Naive thymus-derived CD4-positive, alpha-beta T cell (primary cell): ENCODE data around the gene PYM1. TPM values are rescaled to one million over a fixed set of nuclear protein-coding genes. Genes with fewer than 3 reads are reported as not detected.

Experiments
- ATAC-seq: fragments of 150-1000 bp; cut with Tn5 transposase; 2 replicates; pipeline ENCODE4 v1.10.0; 2021; ENCODE audit warnings: mild to moderate bottlenecking, moderate library complexity
- CTCF ChIA-PET: fragments of 350-600 bp; sonication (Branson Sonifier 250); formaldehyde crosslinking; loops from one replicate; lab custom pipeline; 2021; ENCODE audit warnings: antibody characterized with exemption; lab: Charles Lee
- POLR2A ChIA-PET: fragments of 350-600 bp; sonication (Branson Sonifier 250); formaldehyde crosslinking; loops from one replicate; lab custom pipeline; 2021; ENCODE audit warnings: antibody characterized with exemption, inconsistent platforms; lab: Charles Lee
- DNase-seq, 9 donors: peaks; one replicate each; pipeline versions ENCODE4 v3.0.0 to v3.0.0-alpha.2; 2020 to 2022; ENCODE audit warnings: mixed read lengths in 1 of 9
- H3K27ac ChIP-seq: one replicate; pipeline ENCODE4 v1.7.0; 2013; ENCODE audit warnings: mild to moderate bottlenecking, low read depth, low read length, moderate library complexity
- H3K27me3 ChIP-seq, 2 donors: one replicate each; pipeline ENCODE4 v1.7.0; 2013; ENCODE audit warnings: low read length in 2 of 2, mild to moderate bottlenecking in 2 of 2, moderate library complexity in 2 of 2; ENCODE audit not compliant: control insufficient read depth in 2 of 2, insufficient read depth in 2 of 2
- H3K36me3 ChIP-seq, 3 experiments: 1 replicate in 2 of 3; 2 replicates in 1 of 3; pipeline ENCODE4 v1.7.0; 2013; ENCODE audit warnings: low read length in 3 of 3, mild to moderate bottlenecking in 3 of 3, moderate library complexity in 1 of 3; ENCODE audit not compliant: insufficient read depth in 3 of 3, control insufficient read depth in 2 of 3
- H3K4me1 ChIP-seq, 2 donors: one replicate each; pipeline ENCODE4 v1.7.0; 2013; ENCODE audit warnings: low read length in 2 of 2, mild to moderate bottlenecking in 2 of 2, moderate library complexity in 1 of 2; ENCODE audit not compliant: control insufficient read depth in 2 of 2, insufficient read depth in 2 of 2
- H3K4me3 ChIP-seq: 2 replicates; pipeline ENCODE4 v1.7.0; 2013; ENCODE audit warnings: mild to moderate bottlenecking, low read length
- H3K9me3 ChIP-seq, 3 experiments: 1 replicate in 2 of 3; 2 replicates in 1 of 3; pipeline ENCODE4 v1.7.0; 2013; ENCODE audit warnings: low read length in 3 of 3; ENCODE audit not compliant: control insufficient read depth in 2 of 3
- H3K27ac Mint-ChIP-seq, 9 donors: one replicate each; pipeline ENCODE4 v1.8.0; 2020 to 2022; ENCODE audit warnings: mixed read lengths in 9 of 9, mild to moderate bottlenecking in 8 of 9, moderate library complexity in 5 of 9, inconsistent platforms in 2 of 9
- H3K27me3 Mint-ChIP-seq, 5 donors: one replicate each; pipeline ENCODE4 v1.8.0; 2021 to 2022; ENCODE audit warnings: mixed read lengths in 5 of 5, mild to moderate bottlenecking in 1 of 5
- H3K36me3 Mint-ChIP-seq, 5 donors: one replicate each; pipeline ENCODE4 v1.8.0; 2020 to 2022; ENCODE audit warnings: mixed read lengths in 5 of 5, mild to moderate bottlenecking in 3 of 5, inconsistent platforms in 1 of 5
- H3K4me1 Mint-ChIP-seq, 7 donors: one replicate each; pipeline ENCODE4 v1.8.0; 2020 to 2022; ENCODE audit warnings: mixed read lengths in 7 of 7, mild to moderate bottlenecking in 3 of 7, inconsistent platforms in 1 of 7
- H3K4me3 Mint-ChIP-seq, 10 donors: one replicate each; pipeline ENCODE4 v1.8.0; 2020 to 2022; ENCODE audit warnings: mild to moderate bottlenecking in 10 of 10, mixed read lengths in 10 of 10, moderate library complexity in 6 of 10, inconsistent platforms in 2 of 10
- H3K9me3 Mint-ChIP-seq, 11 donors: one replicate each; pipeline ENCODE4 v1.8.0; 2020 to 2022; ENCODE audit warnings: mixed read lengths in 11 of 11, mild to moderate bottlenecking in 4 of 11, inconsistent platforms in 1 of 11, moderate library complexity in 1 of 11
- intact Hi-C, 2 donors: fragments of 100-400 bp; cut with micrococcal nuclease; formaldehyde crosslinking; loops; one replicate each; pipeline ENCODE4 v1.15.1; 2023
- polyA plus RNA-seq, 2 donors: library from polyadenylated mRNA; unstranded; fragments of 300-500 nt; fragmentation: Illumina TruSeq; gene quantifications; one replicate each; pipeline ENCODE4 v1.2.3, GENCODE V29; 2021
- total RNA-seq, 6 experiments: library from RNA in 5 of 6; stranded (reverse) in 5 of 6; gene quantifications; 1 replicate in 5 of 6; 2 replicates in 1 of 6; pipeline ENCODE4 v1.2.3 and lab custom pipeline; 2021 to 2026

The PYM1 gene
- total and polyA plus RNA-seq, 7 experiments from 2014 or later: 18.5 to 70.7 (median 35.9) TPM

- H3K4me1 Mint-ChIP-seq: peaks cover 47 to 94% (median 90%) of the 10 kb centered on the region in 7 donors
- peaks cover 17 to 76% (median 59%) of the 10 kb centered on the region in 5 donors for H3K36me3 Mint-ChIP-seq
- Histone ChIP-seq H3K9me3 (no peaks in the 10 kb centered on the region), H3K4me1 (peaks cover 3 to 43% of the 10 kb centered on the region in 2 donors), H3K27me3 (no peaks in the 10 kb centered on the region), H3K27ac (peak overlapping the region; percentile 64), H3K36me3 (peaks cover 47 to 97% (median 48%) of the 10 kb centered on the region in 3 experiments), H3K4me3 (no peak overlapping the region)
- DNase-seq: no peak
- intact Hi-C loops: no loop called here
- peak overlapping the region in 2 of 10 donors; percentile 14 to 28 for H3K4me3 Mint-ChIP-seq
- no peak for ATAC-seq
- peak overlapping the region; percentile 1 to 100 (median 92) for H3K27ac Mint-ChIP-seq
- CTCF ChIA-PET: interaction anchor here (2.1 to 5.0 kb wide), 2 partner anchors 11 to 124 kb away, joined by 4 to 43 read pairs; partner anchors contain the start of genes ORMDL2 and SARNP
- no peaks in the 10 kb centered on the region for H3K27me3 Mint-ChIP-seq
- no peaks in the 10 kb centered on the region for H3K9me3 Mint-ChIP-seq
- POLR2A ChIA-PET: interaction anchor here (0.8 to 27.1 kb wide), 5 partner anchors 4 to 204 kb away, joined by 3 to 728 read pairs (median 37); partner anchors contain the start of genes DGKA, ORMDL2, PYM1 and SARNP
These were observed 15.0 kb upstream of the PYM1 start for GRCh38 chr12:55942577-55943136.

GRCh38 chr12:55942055-55942454 lies 14.4 kb upstream of the PYM1 start:
- Mint-ChIP-seq H3K4me1 (peaks cover 48 to 96% (median 91%) of the 10 kb centered on the region in 7 donors), H3K27me3 (no peaks in the 10 kb centered on the region), H3K4me3 (peak overlapping the region in 4 of 10 donors; percentile 28 to 63 (median 54)), H3K36me3 (peaks cover 23 to 77% (median 60%) of the 10 kb centered on the region in 5 donors), H3K27ac (peak overlapping the region; percentile 7 to 100 (median 92)), H3K9me3 (no peaks in the 10 kb centered on the region)
- ATAC-seq: no peak
- no peak for DNase-seq
- CTCF ChIA-PET: interaction anchor here (5.0 kb wide), 1 partner anchor 123 kb away, joined by 43 read pairs; the partner anchor contains the start of genes ORMDL2 and SARNP
- Histone ChIP-seq H3K4me3 (no peak overlapping the region), H3K9me3 (no peaks in the 10 kb centered on the region), H3K27me3 (no peaks in the 10 kb centered on the region), H3K27ac (peak overlapping the region; percentile 64), H3K4me1 (peaks cover 3 to 49% of the 10 kb centered on the region in 2 donors), H3K36me3 (peaks cover 41 to 97% (median 54%) of the 10 kb centered on the region in 3 experiments)
- POLR2A ChIA-PET: interaction anchor here (1.3 to 27.1 kb wide), 4 partner anchors 5 to 203 kb away, joined by 5 to 728 read pairs (median 382); partner anchors contain the start of genes DGKA, ORMDL2, PYM1 and SARNP
- intact Hi-C loops: no loop called here

- H3K4me1 Mint-ChIP-seq: peaks cover 65 to 98% (median 93%) of the 10 kb centered on the region in 7 donors
- Histone ChIP-seq H3K4me1 (peaks cover 16 to 63% of the 10 kb centered on the region in 2 donors), H3K4me3 (no peak overlapping the region), H3K36me3 (peaks cover 35 to 87% (median 55%) of the 10 kb centered on the region in 3 experiments), H3K27ac (peak overlapping the region; percentile 64), H3K27me3 (no peaks in the 10 kb centered on the region), H3K9me3 (no peaks in the 10 kb centered on the region)
- ChIA-PET CTCF (interaction anchor here (0.7 to 5.0 kb wide), 19 partner anchors 8 to 201 kb away, joined by 3 to 51 read pairs (median 4); partner anchors contain the start of genes ORMDL2, PYM1, RAB5B and SARNP), POLR2A (interaction anchor here (0.6 to 27.1 kb wide), 13 partner anchors 7 to 201 kb away, joined by 3 to 728 read pairs (median 9); partner anchors contain the start of genes DGKA, DNAJC14, ORMDL2 and PYM1)
- ATAC-seq: peak; percentile 98
- intact Hi-C loops: loop anchor here (1.0 to 2.0 kb wide), 9 partner anchors 9 to 202 kb away; partner anchors contain the start of genes SARNP (in 2 of the 2), DGKA (in 1 of the 2), DNAJC14 (in 1 of the 2) and PYM1 (in 1 of the 2)
- H3K27me3 Mint-ChIP-seq: no peaks in the 10 kb centered on the region
- H3K9me3 Mint-ChIP-seq: no peaks in the 10 kb centered on the region
- peak overlapping the region; percentile 55 to 100 (median 97) for H3K27ac Mint-ChIP-seq
- DNase-seq: peak; percentile 62 to 88 (median 82)
- H3K36me3 Mint-ChIP-seq: peaks cover 20 to 83% (median 65%) of the 10 kb centered on the region in 5 donors
- H3K4me3 Mint-ChIP-seq: peak overlapping the region; percentile 57 to 99 (median 72)
These were observed 12.5 kb upstream of the PYM1 start for GRCh38 chr12:55940065-55940732.

GRCh38 chr12:55938826-55939501 lies 11.3 kb upstream of the PYM1 start:
- Mint-ChIP-seq H3K27me3 (no peaks in the 10 kb centered on the region), H3K27ac (peak overlapping the region; percentile 84 to 100 (median 97)), H3K9me3 (no peaks in the 10 kb centered on the region), H3K36me3 (peaks cover 16 to 85% (median 70%) of the 10 kb centered on the region in 5 donors), H3K4me3 (peak overlapping the region; percentile 5 to 100 (median 52)), H3K4me1 (peaks cover 72 to 100% (median 94%) of the 10 kb centered on the region in 7 donors)
- ChIA-PET POLR2A (interaction anchor here (0.8 to 27.1 kb wide), 14 partner anchors 7 to 200 kb away, joined by 3 to 728 read pairs (median 7); partner anchors contain the start of genes DGKA, DNAJC14, GDF11 and ORMDL2), CTCF (interaction anchor here (0.5 to 5.0 kb wide), 16 partner anchors 9 to 292 kb away, joined by 3 to 51 read pairs (median 4); partner anchors contain the start of genes ORMDL2, PYM1, RAB5B and SARNP)
- intact Hi-C loops: no loop called here
- Histone ChIP-seq H3K27ac (peak overlapping the region; percentile 64), H3K9me3 (no peaks in the 10 kb centered on the region), H3K27me3 (no peaks in the 10 kb centered on the region), H3K4me1 (peaks cover 29 to 73% of the 10 kb centered on the region in 2 donors), H3K4me3 (no peak overlapping the region), H3K36me3 (peaks cover 31 to 80% (median 49%) of the 10 kb centered on the region in 3 experiments)
- ATAC-seq (no peak), DNase-seq (no peak)

- H3K4me1 ChIP-seq: peaks cover 38 to 79% of the 10 kb centered on the region in 2 donors
- H3K27me3 ChIP-seq: no peaks in the 10 kb centered on the region
- H3K9me3 Mint-ChIP-seq: peaks cover 0 to 2% (median 0%) of the 10 kb centered on the region in 11 donors
- H3K27ac ChIP-seq: peak overlapping the region; percentile 90
- ATAC-seq: no peak
- peaks cover 70 to 97% (median 94%) of the 10 kb centered on the region in 7 donors for H3K4me1 Mint-ChIP-seq
- no peak overlapping the region for H3K4me3 ChIP-seq
- H3K9me3 ChIP-seq: no peaks in the 10 kb centered on the region
- H3K27ac Mint-ChIP-seq: peak overlapping the region; percentile 84 to 100 (median 97)
- H3K27me3 Mint-ChIP-seq: no peaks in the 10 kb centered on the region
- intact Hi-C loops: no loop called here
- peaks cover 29 to 71% (median 46%) of the 10 kb centered on the region in 3 experiments for H3K36me3 ChIP-seq
- POLR2A ChIA-PET: interaction anchor here (0.6 to 27.1 kb wide), 11 partner anchors 6 to 754 kb away, joined by 3 to 728 read pairs (median 20); partner anchors contain the start of genes DGKA, DNAJC14, ORMDL2 and PA2G4
- H3K36me3 Mint-ChIP-seq: peaks cover 16 to 83% (median 75%) of the 10 kb centered on the region in 5 donors
- no peak for DNase-seq
- peak overlapping the region in 8 of 10 donors; percentile 17 to 100 (median 80) for H3K4me3 Mint-ChIP-seq
- CTCF ChIA-PET: interaction anchor here (0.9 to 5.0 kb wide), 5 partner anchors 11 to 199 kb away, joined by 4 to 51 read pairs (median 12); partner anchors contain the start of genes ORMDL2, PYM1 and SARNP
These were observed 10.3 kb upstream of the PYM1 start for GRCh38 chr12:55937981-55938380.
